OCI-LY3 (cell line): ENCODE results near the gene KDM4C.

Experiments
- CTCF ChIP-seq: fragments of 200-600, 300-600 bp; sonication (generic); IDR thresholded peaks from 2 replicates; pipeline ENCODE4 v1.5.1; 2014; ENCODE audit warnings: antibody characterized with exemption, low read length, low read depth
- EZH2phosphoT487 ChIP-seq: fragments of 200-600 bp; shearing (Covaris generic); IDR thresholded peaks from 2 replicates; pipeline ENCODE4 v1.6.1; 2018; ENCODE audit warnings: antibody characterized with exemption, mixed run types, low read depth

- no peak for TF ChIP-seq EZH2phosphoT487
- no peak for TF ChIP-seq CTCF
These were observed 287.6 kb downstream of the KDM4C start for GRCh38 chr9:7045361-7045760.
